HepG2 (cell line): Measurements from ENCODE around the gene UBXN6. TPM values are rescaled to one million over a fixed set of nuclear protein-coding genes. Genes with fewer than 3 reads are reported as not detected.

ENCODE experiments used
- CBFB ChIP-seq: sonication (generic); formaldehyde crosslinking; IDR thresholded peaks from 2 replicates; pipeline ENCODE4 v1.4.0; 2020; ENCODE audit warnings: missing genetic modification reagents
- EP300 ChIP-seq, 3 experiments: sonication (generic) in 1 of 3; formaldehyde crosslinking in 1 of 3; IDR thresholded peaks; 2 replicates each; pipeline versions ENCODE4 v1.5.1 to v1.6.1; 2011 to 2020; ENCODE audit warnings: low read depth in 2 of 3, low read length in 2 of 3, borderline replicate concordance in 1 of 3, improper control_type of control experiment in 1 of 3, mild to moderate bottlenecking in 1 of 3, missing genetic modification reagents in 1 of 3, moderate library complexity in 1 of 3
- GATAD1 ChIP-seq: IDR thresholded peaks from 2 replicates; pipeline ENCODE4 v1.6.1; 2016; ENCODE audit warnings: missing genetic modification reagents, missing compliant biosample characterization
- HDAC1 ChIP-seq: sonication (generic); formaldehyde crosslinking; IDR thresholded peaks from 2 replicates; pipeline ENCODE4 v1.5.1; 2020; ENCODE audit warnings: mild to moderate bottlenecking, missing genetic modification reagents
- MXD4 ChIP-seq: IDR thresholded peaks from 2 replicates; pipeline ENCODE4 v1.6.1; 2016; ENCODE audit warnings: mild to moderate bottlenecking, missing biosample characterization, missing genetic modification reagents
- PCBP2 ChIP-seq: fragments of 200-400 bp; formaldehyde crosslinking; optimal IDR thresholded peaks from 2 replicates; pipeline ENCODE3; 2018; ENCODE audit warnings: low read length, low read depth; ENCODE audit not compliant: poor library complexity, severe bottlenecking
- RBFOX2 ChIP-seq: fragments of 200-400 bp; formaldehyde crosslinking; IDR thresholded peaks from 2 replicates; pipeline ENCODE4 v1.6.1; 2017; ENCODE audit warnings: low read depth, mild to moderate bottlenecking, low read length
- TSC22D2 ChIP-seq: sonication (generic); formaldehyde crosslinking; IDR thresholded peaks from 2 replicates; pipeline ENCODE4 v1.5.1; 2020; ENCODE audit warnings: missing genetic modification reagents, mild to moderate bottlenecking, borderline replicate concordance
- YY1 ChIP-seq: IDR thresholded peaks from 2 replicates; pipeline ENCODE4 v1.6.1; 2011; ENCODE audit warnings: low read length, low read depth, moderate library complexity, mild to moderate bottlenecking; ENCODE audit not compliant: insufficient read depth, insufficient replicate concordance
- ZBED4 ChIP-seq: sonication (generic); formaldehyde crosslinking; IDR thresholded peaks from 2 replicates; pipeline ENCODE4 v1.4.0; 2020; ENCODE audit warnings: missing genetic modification reagents, borderline replicate concordance
- ZNF572 ChIP-seq: sonication (generic); formaldehyde crosslinking; IDR thresholded peaks from 2 replicates; pipeline ENCODE4 v1.5.1; 2020; ENCODE audit warnings: mild to moderate bottlenecking, missing genetic modification reagents
- ZNF740 ChIP-seq: sonication (generic); formaldehyde crosslinking; IDR thresholded peaks from 2 replicates; pipeline ENCODE4 v1.4.0; 2020; ENCODE audit warnings: missing genetic modification reagents
- ZNF75D ChIP-seq: sonication (generic); formaldehyde crosslinking; IDR thresholded peaks from 2 replicates; pipeline ENCODE4 v1.8.1; 2023; ENCODE audit warnings: missing genetic modification reagents, mild to moderate bottlenecking, borderline replicate concordance
- ZNF83 ChIP-seq: sonication (generic); formaldehyde crosslinking; IDR thresholded peaks from 2 replicates; pipeline ENCODE4 v1.4.0; 2020; ENCODE audit warnings: missing genetic modification reagents, mild to moderate bottlenecking, borderline replicate concordance
- polyA plus RNA-seq, 8 experiments: library from polyadenylated mRNA; depleted of rRNA in 3 of 8; stranded (reverse) in 7 of 8; unstranded in 1 of 8; fragments of >200 nt; fragmentation: Illumina TruSeq in 4 of 8; extraction: Trizol in 4 of 8; gene quantifications; 2 replicates each; pipeline versions ENCODE4 v1.2.1 to v1.2.3, GENCODE V29; 2011 to 2016; ENCODE audit warnings: low read depth in 4 of 8, missing spikeins in 1 of 8, mixed read lengths in 1 of 8; ENCODE audit not compliant: insufficient read depth in 1 of 8
- total RNA-seq, 5 experiments: library from RNA; depleted of rRNA; stranded (reverse); fragments of >200 nt; fragmentation: Illumina TruSeq; extraction: Trizol; gene quantifications; 2 replicates each; pipeline ENCODE4 v1.2.3, GENCODE V29; 2016; ENCODE audit warnings: low read depth in 1 of 5
- TF ChIP-seq, protein P1 (sequence below): IDR thresholded peaks from 2 replicates; pipeline ENCODE4 v1.6.1; 2016; ENCODE audit warnings: missing compliant biosample characterization, missing genetic modification reagents, borderline replicate concordance
- TF ChIP-seq, protein P2 (sequence below): sonication (generic); formaldehyde crosslinking; IDR thresholded peaks from 2 replicates; pipeline ENCODE4 v1.4.0; 2020; ENCODE audit warnings: missing genetic modification reagents
- TF ChIP-seq, protein P3 (sequence below): sonication (generic); formaldehyde crosslinking; IDR thresholded peaks from 2 replicates; pipeline ENCODE4 v1.4.0; 2020; ENCODE audit warnings: missing genetic modification reagents

Gene UBXN6
- total and polyA plus RNA-seq, 2 of the 13 experiments (the other 11 are each of a cell fraction or from before 2014, with no cell fraction given) = 34.9 to 35.5 TPM

GRCh38 chr19:4400135-4400936, 57.3 kb downstream of the UBXN6 start, which contains the start of gene SH3GL1 (continued):
- TF ChIP-seq, protein P1, sequence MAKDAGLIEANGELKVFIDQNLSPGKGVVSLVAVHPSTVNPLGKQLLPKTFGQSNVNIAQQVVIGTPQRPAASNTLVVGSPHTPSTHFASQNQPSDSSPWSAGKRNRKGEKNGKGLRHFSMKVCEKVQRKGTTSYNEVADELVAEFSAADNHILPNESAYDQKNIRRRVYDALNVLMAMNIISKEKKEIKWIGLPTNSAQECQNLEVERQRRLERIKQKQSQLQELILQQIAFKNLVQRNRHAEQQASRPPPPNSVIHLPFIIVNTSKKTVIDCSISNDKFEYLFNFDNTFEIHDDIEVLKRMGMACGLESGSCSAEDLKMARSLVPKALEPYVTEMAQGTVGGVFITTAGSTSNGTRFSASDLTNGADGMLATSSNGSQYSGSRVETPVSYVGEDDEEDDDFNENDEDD (CRISPR knock-in tag) = peak; percentile 96
- TF ChIP-seq GATAD1 (CRISPR knock-in tag) = peak; percentile 89
- TF ChIP-seq EP300 (IDR thresholded peaks at IDR 0.05; ENCODE audit: low read depth in 2 of 2, low read length in 2 of 2) = peak in 1 of 2 experiments; percentile 52; a peak in 1 of 4 replicates
- no peak; the same call in 1 of the 2 replicates for TF ChIP-seq EP300 (CRISPR knock-in tag; IDR thresholded peaks at IDR 0.05; ENCODE audit: borderline replicate concordance)
- TF ChIP-seq MXD4 (CRISPR knock-in tag) = peak; percentile 49; the same call in 1 of the 2 replicates
- TF ChIP-seq, protein P2, sequence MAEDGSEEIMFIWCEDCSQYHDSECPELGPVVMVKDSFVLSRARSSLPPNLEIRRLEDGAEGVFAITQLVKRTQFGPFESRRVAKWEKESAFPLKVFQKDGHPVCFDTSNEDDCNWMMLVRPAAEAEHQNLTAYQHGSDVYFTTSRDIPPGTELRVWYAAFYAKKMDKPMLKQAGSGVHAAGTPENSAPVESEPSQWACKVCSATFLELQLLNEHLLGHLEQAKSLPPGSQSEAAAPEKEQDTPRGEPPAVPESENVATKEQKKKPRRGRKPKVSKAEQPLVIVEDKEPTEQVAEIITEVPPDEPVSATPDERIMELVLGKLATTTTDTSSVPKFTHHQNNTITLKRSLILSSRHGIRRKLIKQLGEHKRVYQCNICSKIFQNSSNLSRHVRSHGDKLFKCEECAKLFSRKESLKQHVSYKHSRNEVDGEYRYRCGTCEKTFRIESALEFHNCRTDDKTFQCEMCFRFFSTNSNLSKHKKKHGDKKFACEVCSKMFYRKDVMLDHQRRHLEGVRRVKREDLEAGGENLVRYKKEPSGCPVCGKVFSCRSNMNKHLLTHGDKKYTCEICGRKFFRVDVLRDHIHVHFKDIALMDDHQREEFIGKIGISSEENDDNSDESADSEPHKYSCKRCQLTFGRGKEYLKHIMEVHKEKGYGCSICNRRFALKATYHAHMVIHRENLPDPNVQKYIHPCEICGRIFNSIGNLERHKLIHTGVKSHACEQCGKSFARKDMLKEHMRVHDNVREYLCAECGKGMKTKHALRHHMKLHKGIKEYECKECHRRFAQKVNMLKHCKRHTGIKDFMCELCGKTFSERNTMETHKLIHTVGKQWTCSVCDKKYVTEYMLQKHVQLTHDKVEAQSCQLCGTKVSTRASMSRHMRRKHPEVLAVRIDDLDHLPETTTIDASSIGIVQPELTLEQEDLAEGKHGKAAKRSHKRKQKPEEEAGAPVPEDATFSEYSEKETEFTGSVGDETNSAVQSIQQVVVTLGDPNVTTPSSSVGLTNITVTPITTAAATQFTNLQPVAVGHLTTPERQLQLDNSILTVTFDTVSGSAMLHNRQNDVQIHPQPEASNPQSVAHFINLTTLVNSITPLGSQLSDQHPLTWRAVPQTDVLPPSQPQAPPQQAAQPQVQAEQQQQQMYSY = no peak
- TF ChIP-seq RBFOX2 = peak; percentile 79
- no peak for TF ChIP-seq ZNF75D (CRISPR knock-in tag)
- TF ChIP-seq ZNF740 (CRISPR knock-in tag) = no peak
- TF ChIP-seq PCBP2 = no peak
- TF ChIP-seq HDAC1 (CRISPR knock-in tag) = no peak
- TF ChIP-seq YY1 = peak; percentile 78
- no peak for TF ChIP-seq ZNF572 (CRISPR knock-in tag)
- no peak for TF ChIP-seq ZNF83 (CRISPR knock-in tag)
- peak; percentile 79; the same call in 1 of the 2 replicates for TF ChIP-seq CBFB (CRISPR knock-in tag)
- TF ChIP-seq TSC22D2 (CRISPR knock-in tag) = no peak
- TF ChIP-seq, protein P3, sequence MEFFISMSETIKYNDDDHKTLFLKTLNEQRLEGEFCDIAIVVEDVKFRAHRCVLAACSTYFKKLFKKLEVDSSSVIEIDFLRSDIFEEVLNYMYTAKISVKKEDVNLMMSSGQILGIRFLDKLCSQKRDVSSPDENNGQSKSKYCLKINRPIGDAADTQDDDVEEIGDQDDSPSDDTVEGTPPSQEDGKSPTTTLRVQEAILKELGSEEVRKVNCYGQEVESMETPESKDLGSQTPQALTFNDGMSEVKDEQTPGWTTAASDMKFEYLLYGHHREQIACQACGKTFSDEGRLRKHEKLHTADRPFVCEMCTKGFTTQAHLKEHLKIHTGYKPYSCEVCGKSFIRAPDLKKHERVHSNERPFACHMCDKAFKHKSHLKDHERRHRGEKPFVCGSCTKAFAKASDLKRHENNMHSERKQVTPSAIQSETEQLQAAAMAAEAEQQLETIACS = peak; percentile 97
- no peak for TF ChIP-seq ZBED4
